A673 (cell line): ENCODE results near the gene YIF1B.

Experiments used
- EZH2 ChIP-seq: fragments of 200-600 bp; sonication (generic); IDR thresholded peaks from 2 replicates; pipeline ENCODE4 v1.6.1; 2017; ENCODE audit warnings: borderline replicate concordance, low read depth, mild to moderate bottlenecking, mixed read lengths, antibody characterized with exemption, low read length; ENCODE audit not compliant: poor library complexity, severe bottlenecking
- TF ChIP-seq, protein P1 (sequence below): fragments of 300-800, 200-600 bp; sonication (generic); conservative IDR thresholded peaks from 2 replicates; pipeline ENCODE4 v1.5.1; 2017; ENCODE audit warnings: low read depth, mild to moderate bottlenecking, antibody characterized with exemption, low read length, moderate library complexity, mixed read lengths

DNA sequence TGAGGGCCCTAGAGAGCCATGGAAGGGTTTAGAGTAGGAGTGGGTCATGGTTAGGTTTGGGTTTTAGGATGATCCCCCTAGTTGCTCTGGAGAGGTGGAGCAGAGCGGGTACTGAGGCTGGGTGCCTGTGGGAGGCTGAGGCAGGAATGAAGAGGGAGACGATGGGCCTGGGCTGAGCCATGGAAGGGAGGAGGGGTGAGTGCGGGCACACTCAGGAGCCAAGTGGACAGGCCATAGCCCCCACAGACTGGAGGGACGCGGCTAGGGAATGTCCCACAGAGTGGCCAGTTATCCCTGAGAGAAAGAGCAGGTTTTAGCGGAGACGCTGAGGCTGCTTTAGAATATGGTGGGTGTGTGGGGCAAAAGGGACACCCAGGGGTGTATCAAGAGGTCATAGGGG is 13.9 kb upstream of the YIF1B start:
- TF ChIP-seq, protein P1, sequence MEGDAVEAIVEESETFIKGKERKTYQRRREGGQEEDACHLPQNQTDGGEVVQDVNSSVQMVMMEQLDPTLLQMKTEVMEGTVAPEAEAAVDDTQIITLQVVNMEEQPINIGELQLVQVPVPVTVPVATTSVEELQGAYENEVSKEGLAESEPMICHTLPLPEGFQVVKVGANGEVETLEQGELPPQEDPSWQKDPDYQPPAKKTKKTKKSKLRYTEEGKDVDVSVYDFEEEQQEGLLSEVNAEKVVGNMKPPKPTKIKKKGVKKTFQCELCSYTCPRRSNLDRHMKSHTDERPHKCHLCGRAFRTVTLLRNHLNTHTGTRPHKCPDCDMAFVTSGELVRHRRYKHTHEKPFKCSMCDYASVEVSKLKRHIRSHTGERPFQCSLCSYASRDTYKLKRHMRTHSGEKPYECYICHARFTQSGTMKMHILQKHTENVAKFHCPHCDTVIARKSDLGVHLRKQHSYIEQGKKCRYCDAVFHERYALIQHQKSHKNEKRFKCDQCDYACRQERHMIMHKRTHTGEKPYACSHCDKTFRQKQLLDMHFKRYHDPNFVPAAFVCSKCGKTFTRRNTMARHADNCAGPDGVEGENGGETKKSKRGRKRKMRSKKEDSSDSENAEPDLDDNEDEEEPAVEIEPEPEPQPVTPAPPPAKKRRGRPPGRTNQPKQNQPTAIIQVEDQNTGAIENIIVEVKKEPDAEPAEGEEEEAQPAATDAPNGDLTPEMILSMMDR, result no peak
- no peak for TF ChIP-seq EZH2
